Measurements from ENCODE around the gene STIMATE.

The STIMATE gene

DNA sequence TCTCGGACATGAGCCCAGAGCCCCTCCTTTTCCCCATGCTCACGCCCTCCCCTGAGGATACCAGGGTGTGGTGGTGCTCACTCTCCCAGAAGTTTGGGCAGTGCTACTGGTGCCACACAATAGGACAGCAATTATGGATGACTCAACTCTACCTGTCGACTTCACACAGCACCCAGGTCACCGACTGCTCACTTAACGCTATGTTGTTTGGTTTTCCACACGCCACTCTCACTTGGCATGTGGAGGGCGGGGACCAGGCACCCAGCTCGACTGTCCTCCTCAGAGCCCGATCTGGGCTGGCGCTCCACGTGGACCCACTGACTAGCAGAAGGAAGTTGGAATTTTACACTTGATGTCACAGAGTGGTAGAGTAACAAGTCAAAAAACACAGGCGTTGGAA, 30.9 kb downstream of the STIMATE start:
- DNase-seq (ENCODE audit: low spot score) = no peak

DNA sequence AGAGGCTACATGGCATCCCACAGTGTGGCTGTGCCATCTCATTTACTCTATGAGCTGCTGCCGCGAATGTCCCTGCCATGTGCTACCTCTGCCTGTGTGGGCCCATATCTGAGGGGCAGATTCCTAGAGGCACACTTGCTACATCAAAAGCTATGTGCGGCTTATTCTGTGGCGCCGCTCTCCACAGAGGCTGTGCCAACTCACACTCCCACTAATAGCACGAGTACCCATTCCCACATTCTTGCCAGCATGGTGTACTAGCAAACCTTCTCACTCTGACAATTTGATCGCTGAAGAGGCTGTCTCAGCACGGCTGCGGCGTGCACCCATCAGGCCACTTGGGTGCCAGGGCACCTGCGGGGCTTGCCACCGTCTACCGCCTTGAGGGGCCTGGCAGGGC, 31.4 kb downstream of the STIMATE start:
- DNase-seq (ENCODE audit: low spot score) = no peak

DNA sequence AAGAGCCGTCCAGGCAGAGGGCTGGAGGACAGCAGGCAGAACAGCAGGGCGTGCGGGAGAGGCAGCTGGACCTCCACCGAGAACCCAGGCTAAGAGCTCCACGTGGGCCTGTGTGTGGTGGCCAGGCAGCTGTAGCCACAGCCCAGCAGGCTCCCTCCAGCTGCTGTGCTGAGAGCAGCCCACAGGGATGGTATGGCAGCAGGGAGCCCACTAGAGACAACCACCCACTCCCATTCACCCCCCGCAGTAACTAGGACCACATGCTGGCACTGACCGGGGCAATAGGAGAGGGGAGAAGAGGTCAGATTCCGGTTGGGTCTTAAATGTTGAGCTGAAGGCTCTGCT, 37.0 kb downstream of the STIMATE start:
- DNase-seq (ENCODE audit: low spot score) = no peak

DNA sequence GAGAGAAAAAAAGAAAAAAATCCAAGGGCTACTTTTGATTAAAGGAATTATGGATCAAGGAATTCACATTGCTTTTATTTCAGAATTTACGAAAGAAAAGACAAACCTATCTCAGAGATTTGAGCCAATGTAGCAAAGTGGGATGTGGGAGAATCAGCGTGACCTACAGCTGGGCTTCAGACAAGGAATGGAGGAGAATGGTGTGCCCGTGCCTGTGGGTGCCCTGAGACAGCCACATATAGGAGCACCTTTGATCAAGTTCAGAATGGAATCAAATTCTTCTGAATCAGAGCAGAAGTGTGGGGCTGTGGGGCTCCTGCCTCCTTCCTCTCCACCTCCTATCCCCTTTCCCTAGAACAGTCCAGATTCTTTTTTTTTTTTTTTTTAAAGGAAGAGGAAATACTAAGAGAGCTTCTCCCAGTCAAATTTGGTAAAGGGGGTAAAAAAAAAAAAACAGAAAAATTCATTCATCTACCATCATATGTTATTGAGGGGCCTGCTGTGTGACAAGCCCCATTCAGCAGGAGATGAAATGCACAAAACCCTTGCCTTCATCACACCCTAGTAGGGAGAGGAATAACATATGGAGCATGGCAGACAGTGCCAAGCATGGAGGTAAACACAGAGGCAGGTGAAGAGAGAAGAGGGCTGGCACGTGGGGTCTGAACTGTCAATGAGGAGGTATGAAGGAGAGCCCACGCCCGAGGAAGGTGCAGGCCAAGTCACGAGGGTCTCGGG, 37.5 kb downstream of the STIMATE start:
- no peak for DNase-seq (ENCODE audit: low spot score)

DNA sequence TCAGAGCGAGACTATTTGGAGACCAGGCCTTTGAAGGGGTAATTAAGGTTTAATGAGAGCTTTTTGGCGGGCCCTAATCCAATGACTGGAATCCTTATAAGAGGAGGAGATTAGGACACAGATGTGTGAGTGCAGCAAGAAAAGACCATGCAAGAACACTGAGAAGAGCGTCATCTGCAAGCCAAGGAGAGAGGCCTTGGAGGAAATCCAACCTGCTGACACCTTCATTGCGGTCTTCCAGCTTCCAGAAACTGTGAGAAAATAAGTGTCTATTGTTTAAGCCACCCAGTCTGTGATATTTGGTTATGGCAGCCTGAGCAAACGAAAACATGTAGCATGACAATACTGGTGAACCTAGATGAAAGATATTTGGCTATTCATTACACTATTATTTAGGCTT, 39.5 kb downstream of the STIMATE start:
- no peak for DNase-seq (ENCODE audit: low spot score)

DNA sequence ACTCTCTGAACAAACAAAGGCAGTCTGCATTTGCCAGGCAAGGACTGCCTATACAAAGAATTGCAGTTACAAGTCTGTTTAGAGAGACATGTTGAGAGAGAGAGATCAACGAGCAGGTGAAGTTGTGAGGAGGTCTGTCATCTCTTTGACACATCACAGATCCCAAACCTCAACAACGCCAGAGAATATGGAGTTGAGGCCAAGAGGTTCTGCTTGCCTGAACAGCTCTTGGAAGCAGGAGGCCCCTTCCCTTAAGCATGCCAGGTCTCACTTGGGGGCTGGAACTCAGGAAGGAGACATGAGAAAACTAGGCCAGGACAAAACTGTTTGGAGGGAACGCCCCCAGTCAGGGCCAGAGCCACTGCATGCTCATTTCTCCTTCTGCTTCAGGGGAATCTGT, 40.2 kb downstream of the STIMATE start:
- no peak for DNase-seq (ENCODE audit: low spot score)

DNA sequence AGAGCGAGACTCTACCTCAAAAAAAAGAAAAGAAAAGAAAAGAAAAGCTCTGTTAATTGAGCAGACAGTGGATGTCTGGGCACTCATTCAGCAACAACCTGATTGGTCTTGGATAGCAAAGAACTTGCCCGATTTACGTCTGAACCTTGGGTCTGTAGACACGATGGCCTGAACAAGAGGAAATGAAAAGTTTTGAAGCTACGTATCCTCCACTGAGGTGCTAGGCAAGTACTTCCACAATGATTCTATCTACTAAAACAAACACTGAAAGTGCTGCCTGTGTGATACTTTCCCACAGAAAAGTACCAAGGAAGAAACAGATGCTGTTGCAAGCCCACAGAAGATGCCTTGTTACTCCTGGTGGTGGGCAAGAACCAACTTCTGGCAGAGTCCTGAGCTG, 40.7 kb downstream of the STIMATE start:
- no peak for DNase-seq (ENCODE audit: low spot score)

DNA sequence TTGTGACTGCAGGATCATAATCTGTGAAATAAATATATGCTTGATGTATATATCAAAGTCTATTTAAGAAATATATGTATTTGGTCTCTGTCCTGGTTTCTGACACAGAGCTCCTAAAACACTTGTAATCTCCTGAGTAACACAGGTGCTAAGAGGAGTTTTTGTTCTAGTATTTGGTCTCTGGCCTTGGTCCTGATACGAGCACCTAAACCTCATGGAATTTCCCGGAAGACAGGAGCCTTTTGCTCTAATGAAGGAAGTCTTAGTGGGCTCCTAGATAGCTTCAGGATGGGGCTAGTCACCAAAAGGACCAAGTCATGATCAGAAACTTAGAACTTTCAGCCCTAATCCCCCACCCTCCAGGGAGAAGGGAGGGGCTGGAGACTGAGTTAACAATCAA, 43.3 kb downstream of the STIMATE start:
- DNase-seq (ENCODE audit: low spot score) = no peak

DNA sequence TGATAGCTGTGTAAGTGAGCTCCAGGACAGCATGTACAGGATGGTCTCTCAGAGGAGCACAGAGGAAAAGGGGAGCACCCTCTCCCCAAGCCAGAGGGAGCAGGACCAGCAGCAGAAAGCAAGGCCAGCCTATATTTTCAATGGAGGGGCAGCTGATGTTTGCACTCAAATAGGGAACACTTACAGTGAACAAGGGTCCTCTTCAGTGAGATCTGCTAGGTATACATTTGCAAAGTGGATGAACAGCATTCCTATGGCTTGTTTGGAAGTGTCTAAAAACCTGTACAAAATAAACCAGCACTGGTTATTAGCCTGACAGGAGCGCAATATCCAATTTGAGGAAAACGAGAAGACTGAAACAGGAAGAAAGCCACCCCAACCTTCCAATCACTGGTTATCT, 44.9 kb downstream of the STIMATE start:
- DNase-seq (ENCODE audit: low spot score) = no peak

DNA sequence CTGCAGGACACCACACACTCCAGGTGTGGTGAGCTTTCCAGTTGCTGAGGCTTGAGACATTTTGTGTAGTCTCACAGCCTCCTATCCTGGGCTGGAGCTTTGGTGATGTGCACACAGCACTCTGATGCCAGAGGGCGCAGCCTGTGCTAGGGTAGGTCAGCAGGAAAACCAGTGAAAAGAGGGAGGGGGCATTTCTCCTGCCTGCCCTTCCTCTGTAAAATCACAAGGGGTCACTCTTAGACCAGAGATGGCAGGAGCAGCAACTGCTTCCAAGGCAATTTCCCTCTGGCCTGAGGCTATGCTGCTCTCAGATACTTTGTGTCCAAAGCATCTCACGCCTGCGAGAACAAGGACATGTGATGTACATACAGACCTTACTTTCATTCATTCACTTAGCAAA, 46.0 kb downstream of the STIMATE start:
- DNase-seq (ENCODE audit: low spot score) = peak; percentile 31

DNA sequence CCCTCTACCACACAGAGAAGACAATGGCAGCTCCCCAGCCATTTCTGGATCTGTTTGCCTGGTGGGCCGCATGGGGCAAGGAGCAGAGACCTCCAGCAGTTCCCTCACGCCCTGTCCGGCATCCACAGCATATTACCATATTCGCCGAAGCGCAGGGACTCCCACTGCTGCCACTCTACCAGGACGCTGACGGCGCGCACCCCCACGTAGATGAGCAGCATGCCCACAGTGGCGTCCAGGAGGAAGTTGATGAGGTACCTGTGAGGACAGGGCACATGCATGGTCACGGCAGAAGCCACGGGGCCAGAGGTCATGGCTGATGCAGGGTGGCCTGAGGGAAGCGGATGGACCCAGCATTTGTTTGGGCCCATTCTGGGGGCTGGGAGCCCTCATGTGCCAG, 47.7 kb downstream of the STIMATE start:
- no peak for DNase-seq (ENCODE audit: low spot score)

DNA sequence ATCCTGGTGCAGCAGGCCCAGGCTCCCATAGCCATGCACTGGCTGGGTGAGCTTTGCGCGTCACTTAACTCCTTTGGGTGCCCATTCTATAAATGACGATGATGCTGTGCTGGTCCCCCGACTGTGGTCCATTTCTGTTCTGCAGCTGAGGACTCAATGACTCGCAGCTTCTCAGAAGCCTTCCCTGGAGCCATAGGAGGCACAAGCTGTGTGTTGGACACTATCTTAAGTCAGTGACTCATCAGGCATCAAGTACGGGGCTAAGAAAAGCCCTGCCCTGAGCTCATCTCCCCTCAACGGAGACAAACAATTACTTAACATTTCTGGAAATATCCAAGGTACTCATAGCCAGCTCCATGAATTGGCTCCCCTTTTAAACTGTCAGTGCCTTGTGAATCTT, 48.7 kb downstream of the STIMATE start:
- no peak for DNase-seq (ENCODE audit: low spot score)

DNA sequence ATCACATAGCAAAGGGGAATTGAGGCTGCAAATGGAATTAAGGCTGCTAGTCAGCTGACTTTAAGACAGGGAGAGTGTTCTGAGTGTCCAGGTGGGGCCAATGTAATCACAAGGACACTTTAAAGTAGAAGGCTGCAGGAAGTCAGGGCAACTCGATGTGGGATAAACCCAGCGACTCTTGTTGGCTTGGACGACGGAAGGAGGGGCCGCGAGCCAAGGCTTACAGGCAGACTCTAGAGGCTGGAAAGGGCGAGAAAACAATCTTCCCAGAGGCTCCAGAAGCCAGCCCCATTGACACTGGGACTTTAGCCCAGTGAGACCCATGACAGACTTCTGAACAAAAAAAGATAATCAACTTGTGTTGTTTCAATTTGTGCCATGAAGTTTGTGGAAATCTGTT, 49.6 kb downstream of the STIMATE start:
- DNase-seq (ENCODE audit: low spot score) = no peak

DNA sequence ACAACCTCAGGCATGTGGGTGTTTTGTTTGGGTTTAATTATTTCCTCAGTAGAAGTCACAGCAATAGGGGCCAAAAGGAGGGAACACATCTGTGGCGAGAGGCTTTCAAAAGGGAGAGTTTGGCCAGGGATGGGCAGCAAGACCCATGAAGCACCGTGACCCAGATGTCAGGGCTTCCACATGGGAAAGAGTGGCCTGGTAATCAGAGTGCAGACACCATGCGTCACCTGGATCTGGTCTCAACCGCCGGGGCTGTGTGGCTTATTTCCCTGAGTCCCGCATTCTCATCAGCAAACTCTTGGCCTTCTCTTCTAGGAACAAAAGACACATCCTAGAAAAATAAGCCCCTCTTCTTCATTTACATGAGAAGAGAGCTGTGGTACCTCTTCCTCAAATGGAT, 50.1 kb downstream of the STIMATE start:
- DNase-seq (ENCODE audit: low spot score) = no peak

DNA sequence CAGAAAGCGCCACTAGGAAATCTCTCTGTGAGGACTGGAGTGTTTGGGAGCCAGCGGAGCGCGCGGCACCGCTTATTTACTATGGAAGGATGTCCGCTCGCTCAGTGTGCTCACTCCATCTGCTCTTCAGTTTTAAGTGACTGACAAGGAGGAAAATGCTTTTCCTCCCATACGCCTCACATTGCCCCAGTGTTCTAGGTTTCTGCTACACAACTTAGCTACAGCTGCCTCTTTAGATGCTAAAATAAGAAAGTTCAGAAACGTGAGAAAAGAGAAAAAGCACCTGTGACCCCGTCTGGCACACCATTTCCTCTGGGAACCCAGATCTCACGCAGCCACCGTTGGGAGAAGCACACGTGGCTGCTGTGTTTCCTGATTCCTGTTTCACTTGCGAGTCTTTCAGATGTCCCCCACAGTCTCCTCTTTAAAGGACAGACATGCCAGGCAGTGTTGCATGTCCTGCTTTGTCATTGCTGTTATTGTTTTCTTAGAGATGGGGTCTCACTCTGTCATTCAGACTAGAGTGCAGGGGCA, 50.8 kb downstream of the STIMATE start:
- no peak for DNase-seq (ENCODE audit: low spot score)

DNA sequence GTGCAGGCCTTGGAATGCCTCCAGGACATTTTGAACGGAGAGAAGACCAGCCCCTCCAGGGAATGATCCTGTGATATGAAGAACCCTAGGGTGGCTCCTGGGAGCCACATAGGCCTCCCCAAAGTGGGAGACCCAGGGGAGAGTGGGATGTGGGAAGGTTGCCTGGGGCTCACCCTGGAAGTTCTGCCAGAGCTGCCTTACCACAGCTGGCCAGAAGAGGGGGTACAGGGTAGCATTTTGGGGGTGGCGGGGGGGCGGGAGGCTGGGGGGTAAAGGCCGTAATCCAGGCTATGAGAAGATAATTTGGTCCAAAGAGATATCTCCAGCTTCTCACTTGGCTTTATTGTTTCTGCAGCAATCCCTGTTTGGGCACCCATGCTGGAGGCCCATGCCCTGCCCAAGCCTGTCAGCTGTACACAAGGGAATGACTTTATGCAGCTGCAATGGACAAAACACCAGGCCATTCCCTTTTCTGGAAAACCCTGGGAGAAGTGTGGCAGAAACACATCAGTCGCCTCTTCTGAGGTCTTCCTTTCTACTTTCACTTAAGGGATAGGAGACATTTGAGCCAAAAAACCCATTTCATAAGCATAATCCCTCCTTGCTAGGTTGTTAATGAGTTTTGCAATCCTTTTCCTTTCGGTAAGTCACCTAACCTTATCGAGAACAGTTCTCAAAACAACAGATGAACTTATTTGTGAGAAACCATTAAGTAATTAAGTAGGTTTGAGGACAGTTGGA, 51.5 kb downstream of the STIMATE start:
- no peak for DNase-seq (ENCODE audit: low spot score)

DNA sequence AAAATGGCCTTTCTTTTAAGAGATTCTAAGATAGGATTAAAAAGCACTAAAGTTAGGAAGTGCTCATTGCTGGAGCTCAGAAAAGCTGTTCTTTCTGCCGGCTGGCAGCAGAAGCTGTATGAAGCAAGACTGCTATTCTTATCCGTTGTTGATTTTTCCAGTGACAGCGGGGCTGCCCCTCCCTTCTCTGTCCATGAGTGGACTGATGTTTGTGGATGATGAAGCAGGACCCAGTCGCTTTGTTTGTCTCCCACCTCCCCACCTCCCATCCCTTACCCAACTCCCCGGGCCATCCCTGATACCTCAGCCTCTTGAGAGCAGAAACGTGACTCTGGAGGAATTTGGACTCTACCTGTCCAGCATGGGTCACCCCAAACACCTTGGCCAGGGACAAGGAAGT, 52.2 kb downstream of the STIMATE start:
- DNase-seq (ENCODE audit: low spot score) = peak; percentile 56

DNA sequence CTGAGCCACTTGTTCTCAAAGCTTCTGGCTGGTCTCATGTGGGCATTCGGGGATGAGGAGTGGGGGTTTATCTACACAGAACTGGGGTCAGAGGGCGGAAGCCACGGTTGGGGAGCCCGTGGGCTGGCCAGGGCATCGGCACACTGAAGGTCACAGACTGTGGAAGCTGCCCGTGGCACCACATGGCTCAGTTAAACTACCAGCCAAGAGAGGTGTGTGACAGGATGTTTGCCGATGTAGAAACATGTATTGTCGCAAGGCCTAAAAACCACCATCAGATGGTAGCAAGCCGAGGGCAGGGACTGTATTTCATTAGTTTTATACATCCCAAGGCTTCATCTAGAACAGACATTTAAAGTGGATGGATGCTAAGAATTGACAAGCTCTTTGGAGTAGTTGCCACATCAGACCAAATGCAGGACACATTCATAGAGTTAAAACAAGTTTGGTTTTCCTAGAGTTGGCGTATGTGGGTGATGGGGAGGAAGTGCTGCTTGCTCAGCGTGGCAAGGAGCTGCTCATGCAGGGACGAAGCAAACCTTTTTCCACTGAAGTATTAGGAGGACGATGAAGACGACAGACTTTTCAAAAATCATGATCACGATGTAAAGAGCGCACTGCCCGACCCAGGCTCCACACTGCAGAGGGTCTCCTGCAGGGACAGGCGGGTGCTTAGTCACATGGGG, 52.9 kb downstream of the STIMATE start:
- DNase-seq (ENCODE audit: low spot score) = no peak

DNA sequence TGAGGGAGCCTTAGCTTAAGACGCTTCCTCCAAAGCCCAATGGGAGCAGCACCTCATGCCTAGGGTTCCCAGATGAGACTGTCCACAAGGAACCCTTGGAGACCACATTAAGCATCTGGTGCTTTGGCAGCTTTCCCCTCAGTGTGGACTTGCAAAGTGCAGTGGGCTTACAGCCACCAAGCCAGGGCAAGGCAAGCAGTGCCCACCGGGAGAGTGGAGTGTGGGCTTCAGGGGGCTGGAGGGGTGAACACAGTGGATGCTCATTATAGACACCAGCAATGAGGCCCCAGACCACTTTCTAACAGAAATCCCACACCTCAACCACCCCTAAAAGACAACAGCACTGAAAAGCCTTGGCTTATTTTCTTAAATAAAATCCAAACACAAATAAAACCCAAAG, 53.5 kb downstream of the STIMATE start:
- DNase-seq (ENCODE audit: low spot score) = no peak

DNA sequence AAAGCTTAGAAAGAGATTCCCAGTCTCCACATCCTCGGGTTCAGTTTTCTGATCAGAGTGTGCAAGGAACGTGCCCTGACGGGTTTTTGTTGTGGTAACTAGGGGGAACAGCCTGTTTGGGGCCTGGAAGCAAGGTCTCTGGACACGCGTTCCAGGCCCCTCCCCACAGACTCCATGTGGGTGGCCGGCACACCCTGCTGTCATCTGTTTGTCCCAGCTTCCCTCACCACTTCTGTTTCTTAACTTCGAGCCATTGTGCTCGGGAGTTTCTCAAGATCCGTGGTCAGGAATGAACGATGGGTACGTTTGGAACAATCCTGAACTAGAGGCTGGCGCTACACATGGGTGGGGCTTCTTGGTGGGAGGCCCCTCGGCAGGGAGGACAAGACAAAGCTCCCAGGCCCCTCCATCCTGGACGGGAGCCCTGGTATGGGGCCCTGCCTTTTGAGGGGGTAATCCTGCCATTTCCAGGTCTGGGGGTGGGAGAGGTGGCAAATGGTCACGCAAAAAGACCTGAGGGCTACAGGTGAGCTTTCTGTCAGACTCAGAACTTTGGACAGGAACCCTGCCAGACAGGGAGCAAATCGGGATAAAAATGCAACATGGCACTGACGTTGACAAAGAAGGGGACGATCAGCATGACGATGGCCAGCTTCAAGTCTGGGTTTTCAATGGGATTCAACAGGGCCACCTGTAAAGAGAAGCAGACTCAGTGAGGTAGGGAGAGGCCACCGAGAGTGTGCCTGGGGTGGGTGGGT, 54.1 kb downstream of the STIMATE start:
- no peak for DNase-seq (ENCODE audit: low spot score)

DNA sequence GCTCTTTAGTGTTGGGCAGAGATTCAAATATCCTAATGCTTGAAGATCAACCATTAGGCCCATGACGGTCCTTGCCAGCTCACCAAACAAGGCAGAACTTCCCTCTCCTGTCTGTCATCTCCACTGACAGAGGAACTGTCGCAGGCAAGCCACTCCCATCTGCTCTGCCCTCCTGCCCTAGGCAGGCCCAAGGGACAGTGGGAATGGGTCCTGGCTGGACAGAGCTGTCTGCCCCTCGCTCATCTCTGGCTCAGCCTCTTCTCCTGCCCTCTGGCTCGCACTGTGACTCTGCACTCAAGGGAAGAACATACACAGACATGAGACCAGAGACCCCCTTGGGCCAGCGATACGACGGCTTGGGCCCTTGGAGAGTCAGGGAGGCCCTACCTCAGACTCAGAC, 54.9 kb downstream of the STIMATE start:
- no peak for DNase-seq (ENCODE audit: low spot score)

DNA sequence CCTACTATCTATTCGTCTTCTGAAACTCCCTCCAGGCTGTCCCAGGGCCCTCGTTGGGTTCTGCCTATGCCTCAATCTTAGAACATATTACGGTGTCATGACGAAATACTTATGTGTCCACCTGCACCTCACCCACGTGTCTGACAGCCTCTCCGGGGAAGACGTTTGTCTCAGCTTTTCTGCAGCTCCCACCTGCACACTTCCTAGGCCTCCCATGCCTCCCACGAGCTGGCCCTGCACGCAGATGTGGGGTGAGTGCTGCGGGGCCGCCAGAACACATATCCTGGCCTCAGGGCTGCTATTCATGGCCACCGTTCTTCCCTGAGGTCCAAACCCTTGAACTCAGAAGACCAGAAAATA, 55.4 kb downstream of the STIMATE start:
- no peak for DNase-seq (ENCODE audit: low spot score)
